ENCODE data around the gene LSM5.
"Not testable (repeated sequence)": the region's sequence is repeated elsewhere in the genome, so short reads cannot be mapped to it uniquely, and the experiment has no call there.

Gene LSM5

GRCh38 chr7:32501522-32501921, 11.3 kb upstream of the LSM5 start:
- no peak for DNase-seq

GRCh38 chr7:32500922-32501341, 10.8 kb upstream of the LSM5 start:
- no peak for DNase-seq

- DNase-seq, result not testable (repeated sequence)
Measured at GRCh38 chr7:32500216-32500615, 10.0 kb upstream of the LSM5 start.

GRCh38 chr7:32499755-32500154, 9.6 kb upstream of the LSM5 start:
- DNase-seq, result not testable (repeated sequence)

GRCh38 chr7:32496052-32496813, 6.1 kb upstream of the LSM5 start:
- no peak for DNase-seq

GRCh38 chr7:32495298-32496051, 5.3 kb upstream of the LSM5 start, which contains the start of gene AVL9:
Gene AVL9 (plus strand): TSS chr7:32495489. CDS start chr7:32495710, 221 bp downstream.
- peak; percentile 100 for DNase-seq

- no peak for DNase-seq
Measured at GRCh38 chr7:32494946-32495297, 4.7 kb upstream of the LSM5 start.

- no peak for DNase-seq
Measured at GRCh38 chr7:32489788-32490126, 423 bp downstream of the LSM5 start.

- DNase-seq, result no peak
Measured at GRCh38 chr7:32481921-32482320, 8.3 kb downstream of the LSM5 start.

GRCh38 chr7:32481176-32481575, 9.0 kb downstream of the LSM5 start:
- DNase-seq, result no peak

- DNase-seq, result no peak
Measured at GRCh38 chr7:32479574-32480200, 10.5 kb downstream of the LSM5 start.

- DNase-seq, result no peak
Measured at GRCh38 chr7:32477649-32477980, 12.6 kb downstream of the LSM5 start.

GRCh38 chr7:32476816-32477648, 13.1 kb downstream of the LSM5 start:
- no peak for DNase-seq

GRCh38 chr7:32474008-32474407, 16.2 kb downstream of the LSM5 start:
- DNase-seq, result no peak

GRCh38 chr7:32472015-32472414, 18.2 kb downstream of the LSM5 start:
- no peak for DNase-seq

GRCh38 chr7:32470871-32471270, 19.3 kb downstream of the LSM5 start:
- DNase-seq, result no peak

GRCh38 chr7:32470004-32470403, 20.2 kb downstream of the LSM5 start:
- DNase-seq, result not testable (repeated sequence)

- not testable (repeated sequence) for DNase-seq
Measured at GRCh38 chr7:32464641-32465416, 25.4 kb downstream of the LSM5 start.

GRCh38 chr7:32462977-32463376, 27.2 kb downstream of the LSM5 start:
- no peak for DNase-seq

GRCh38 chr7:32462451-32462850, 27.7 kb downstream of the LSM5 start:
- DNase-seq, result no peak

GRCh38 chr7:32461484-32461883, 28.7 kb downstream of the LSM5 start:
- DNase-seq, result no peak

- DNase-seq, result no peak
Measured at GRCh38 chr7:32459788-32460187, 30.4 kb downstream of the LSM5 start.
